Left ventricle myocardium inferior (tissue), 1 donor: Measurements from ENCODE around the gene MED12L. TPM values are rescaled to one million over a fixed set of nuclear protein-coding genes. Genes with fewer than 3 reads are reported as not detected.

ENCODE experiments used
- DNase-seq: peaks from one replicate; pipeline ENCODE4 v3.0.0-alpha.2; 2020
- H3K27ac ChIP-seq: fragments of 200-600 bp; replicated peaks from 2 replicates; pipeline ENCODE4 v1.8.0; 2021
- H3K27me3 ChIP-seq: fragments of 200-600 bp; 2 replicates; pipeline ENCODE4 v1.8.0; 2021; ENCODE audit warnings: low read depth
- H3K36me3 ChIP-seq: fragments of 200-600 bp; 2 replicates; pipeline ENCODE4 v1.8.0; 2021
- H3K4me1 ChIP-seq: fragments of 200-600 bp; 2 replicates; pipeline ENCODE4 v1.8.0; 2021
- H3K4me3 ChIP-seq: fragments of 200-600 bp; 2 replicates; pipeline ENCODE4 v1.8.0; 2021; ENCODE audit warnings: mild to moderate bottlenecking, moderate library complexity
- H3K9me3 ChIP-seq: fragments of 200-600 bp; replicated peaks from 2 replicates; pipeline ENCODE4 v1.8.0; 2021
- intact Hi-C: fragments of 100-400 bp; cut with micrococcal nuclease; formaldehyde crosslinking; loops from one replicate; pipeline ENCODE4 v1.11.0; 2022
- total RNA-seq: library from RNA; stranded (reverse); fragmentation: NEBNext Ultra II Directional; extraction: Animal tissue kit (Norgen Biotek cat#: 25700); gene quantifications from one replicate; pipeline ENCODE4 v1.2.1, GENCODE V29; 2021
- TF ChIP-seq, protein P1 (sequence below): fragments of 200-600 bp; IDR thresholded peaks from 2 replicates; pipeline ENCODE4 v1.8.0; 2021; ENCODE audit warnings: antibody characterized with exemption, mild to moderate bottlenecking, borderline replicate concordance
- donor health status: DM: no; HTN: yes; CAD: no; lungs with severe emphysema.

MED12L gene
- total RNA-seq, 1 donor from 2014 or later = 0.82 TPM

DNA sequence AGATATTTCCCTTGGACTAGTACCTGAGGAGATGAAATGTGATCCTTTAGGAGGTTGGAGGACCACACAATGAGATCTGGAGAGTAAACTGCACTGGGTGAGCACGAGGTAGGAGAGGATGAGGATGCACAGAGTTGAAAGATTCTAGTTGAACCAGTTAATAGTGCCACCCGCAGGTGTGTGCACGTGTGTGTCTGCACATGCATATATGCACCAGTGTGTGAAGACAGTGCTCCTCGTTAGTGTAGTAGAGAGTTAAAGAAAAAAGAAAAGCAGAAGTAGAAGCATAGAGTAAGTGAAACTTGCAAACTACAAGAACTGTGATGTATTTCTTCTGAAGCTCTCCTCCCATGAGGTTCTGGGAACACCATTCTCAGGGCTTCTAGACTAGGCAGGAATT lies 8.4 kb downstream of the MED12L start:
- no peaks in the 10 kb centered on the region for H3K4me1 ChIP-seq
- no peaks in the 10 kb centered on the region for H3K9me3 ChIP-seq
- H3K27ac ChIP-seq = no peak overlapping the region
- no peak overlapping the region for H3K4me3 ChIP-seq
- intact Hi-C loops = no loop called here
- peaks cover 15% of the 10 kb centered on the region for H3K27me3 ChIP-seq
- DNase-seq = no peak
- no peaks in the 10 kb centered on the region for H3K36me3 ChIP-seq
- TF ChIP-seq, protein P1, sequence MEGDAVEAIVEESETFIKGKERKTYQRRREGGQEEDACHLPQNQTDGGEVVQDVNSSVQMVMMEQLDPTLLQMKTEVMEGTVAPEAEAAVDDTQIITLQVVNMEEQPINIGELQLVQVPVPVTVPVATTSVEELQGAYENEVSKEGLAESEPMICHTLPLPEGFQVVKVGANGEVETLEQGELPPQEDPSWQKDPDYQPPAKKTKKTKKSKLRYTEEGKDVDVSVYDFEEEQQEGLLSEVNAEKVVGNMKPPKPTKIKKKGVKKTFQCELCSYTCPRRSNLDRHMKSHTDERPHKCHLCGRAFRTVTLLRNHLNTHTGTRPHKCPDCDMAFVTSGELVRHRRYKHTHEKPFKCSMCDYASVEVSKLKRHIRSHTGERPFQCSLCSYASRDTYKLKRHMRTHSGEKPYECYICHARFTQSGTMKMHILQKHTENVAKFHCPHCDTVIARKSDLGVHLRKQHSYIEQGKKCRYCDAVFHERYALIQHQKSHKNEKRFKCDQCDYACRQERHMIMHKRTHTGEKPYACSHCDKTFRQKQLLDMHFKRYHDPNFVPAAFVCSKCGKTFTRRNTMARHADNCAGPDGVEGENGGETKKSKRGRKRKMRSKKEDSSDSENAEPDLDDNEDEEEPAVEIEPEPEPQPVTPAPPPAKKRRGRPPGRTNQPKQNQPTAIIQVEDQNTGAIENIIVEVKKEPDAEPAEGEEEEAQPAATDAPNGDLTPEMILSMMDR = no peak

DNA sequence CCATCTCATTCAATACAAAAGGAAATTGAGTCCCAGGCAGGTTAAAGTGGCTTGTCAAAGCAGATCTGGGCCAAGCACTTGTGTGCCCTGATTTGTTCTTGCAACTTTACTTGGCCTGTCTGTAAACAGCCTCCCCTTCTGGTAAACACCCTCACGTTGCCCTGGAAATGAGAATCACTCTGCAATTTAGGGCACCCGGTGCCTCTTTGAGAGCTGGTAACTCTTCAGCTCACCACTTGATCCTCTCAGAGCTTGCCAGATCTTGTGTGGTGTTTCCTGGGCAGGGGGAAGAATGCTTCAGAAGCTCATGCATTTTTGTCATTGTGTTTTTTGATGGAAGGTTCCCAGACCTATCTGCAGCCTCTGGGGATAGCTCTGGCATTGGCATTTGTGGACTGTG lies 11.3 kb downstream of the MED12L start:
- H3K27ac ChIP-seq = no peak overlapping the region
- H3K36me3 ChIP-seq = no peaks in the 10 kb centered on the region
- no peak for DNase-seq
- H3K4me3 ChIP-seq = no peak overlapping the region
- intact Hi-C loops = no loop called here
- H3K27me3 ChIP-seq = peaks cover 15% of the 10 kb centered on the region
- TF ChIP-seq, protein P1 = no peak
- no peaks in the 10 kb centered on the region for H3K9me3 ChIP-seq
- H3K4me1 ChIP-seq = no peaks in the 10 kb centered on the region

DNA sequence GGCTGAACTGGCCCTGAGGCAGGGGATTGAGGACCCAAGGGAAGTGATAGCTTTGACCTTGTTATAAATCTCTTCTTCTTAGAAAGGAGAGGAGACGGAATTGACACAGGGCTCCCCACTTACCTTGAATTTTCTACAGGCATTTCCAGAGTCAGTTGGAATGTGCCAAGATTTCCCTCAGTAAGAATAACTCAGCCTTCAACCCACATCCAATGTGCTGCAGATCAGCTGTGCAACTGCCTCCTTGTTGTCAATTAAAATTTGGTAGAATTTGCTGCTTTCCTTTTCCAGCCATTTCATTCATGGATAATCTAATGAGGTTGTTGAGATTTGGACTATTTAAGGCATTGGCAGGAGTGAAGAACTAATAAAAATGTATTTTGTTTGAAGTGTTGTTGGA lies 14.6 kb downstream of the MED12L start:
- Histone ChIP-seq H3K27me3 (peaks cover 15% of the 10 kb centered on the region), H3K27ac (no peak overlapping the region), H3K9me3 (no peaks in the 10 kb centered on the region), H3K4me3 (no peak overlapping the region), H3K36me3 (no peaks in the 10 kb centered on the region), H3K4me1 (no peaks in the 10 kb centered on the region)
- TF ChIP-seq, protein P1 = no peak
- DNase-seq = no peak
- intact Hi-C loops = no loop called here

DNA sequence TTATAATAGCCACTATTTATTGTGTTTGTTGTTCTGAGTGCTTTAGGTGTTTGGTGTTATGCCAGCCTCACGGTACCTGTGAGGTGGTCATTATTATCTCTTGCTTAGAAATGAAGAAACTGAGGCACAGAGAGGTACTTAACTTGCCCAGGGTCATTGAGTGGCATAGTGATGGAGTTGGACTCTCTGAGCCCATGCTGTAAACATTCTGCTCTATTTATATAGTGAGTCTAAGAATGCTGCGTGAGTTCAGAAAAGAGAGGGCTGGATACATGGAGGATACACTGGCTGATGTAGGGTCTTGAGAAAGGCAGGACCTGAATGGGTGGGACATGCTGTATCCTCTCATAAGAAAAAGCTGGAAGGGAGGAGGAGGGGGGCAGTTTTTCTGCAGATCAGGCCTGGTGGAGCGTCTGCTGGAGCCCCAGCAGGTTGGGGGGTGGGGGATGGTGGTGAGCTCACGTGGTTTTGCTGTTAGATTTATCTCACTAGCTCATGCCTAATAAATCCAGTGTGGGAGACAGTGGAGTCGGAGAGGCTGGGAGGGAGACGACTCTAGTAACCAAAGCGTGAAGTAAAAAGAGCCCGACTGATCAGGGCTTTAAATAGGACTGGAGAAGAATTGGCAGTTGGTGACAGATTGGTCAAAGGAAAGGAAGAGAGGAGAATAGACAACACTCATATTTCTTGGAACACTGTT lies 16.0 kb downstream of the MED12L start:
- H3K36me3 ChIP-seq = no peaks in the 10 kb centered on the region

DNA sequence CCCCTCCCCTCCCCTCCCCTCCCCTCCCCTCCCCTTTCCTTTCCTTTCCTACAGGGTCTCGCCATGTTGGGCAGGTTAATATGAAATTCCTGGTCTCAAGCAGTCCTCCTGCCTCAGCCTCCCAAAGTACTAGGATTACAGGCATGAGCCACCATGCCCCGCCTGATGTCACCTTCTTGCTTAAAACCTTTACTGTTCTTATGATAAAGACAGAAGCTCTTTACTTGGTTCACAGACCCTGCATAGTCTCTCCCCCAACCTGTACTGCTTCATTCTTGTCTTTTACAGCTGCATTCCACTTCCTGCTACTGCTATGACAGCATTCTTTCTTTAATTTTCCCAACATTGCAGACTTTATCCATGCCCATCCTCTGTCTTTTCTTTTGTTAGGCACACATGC lies 20.8 kb downstream of the MED12L start:
- H3K36me3 ChIP-seq = no peaks in the 10 kb centered on the region
- H3K4me1 ChIP-seq = no peaks in the 10 kb centered on the region
- DNase-seq = no peak
- H3K27ac ChIP-seq = no peak overlapping the region
- H3K9me3 ChIP-seq = no peaks in the 10 kb centered on the region
- H3K4me3 ChIP-seq = no peak overlapping the region
- intact Hi-C loops = no loop called here
- TF ChIP-seq, protein P1 = no peak
- H3K27me3 ChIP-seq = peaks cover 12% of the 10 kb centered on the region

More for the DNA sequence above, 16.0 kb downstream of the MED12L start:
- intact Hi-C loops = no loop called here
- TF ChIP-seq, protein P1 = no peak
- Histone ChIP-seq H3K27ac (no peak overlapping the region), H3K4me3 (no peak overlapping the region), H3K27me3 (peaks cover 12% of the 10 kb centered on the region), H3K4me1 (no peaks in the 10 kb centered on the region), H3K9me3 (no peaks in the 10 kb centered on the region)
- DNase-seq = no peak
